GM23338 (cell line): ENCODE results near the gene BCL2.

Experiments
- CREB1 ChIP-seq: fragments of 250-450 bp; sonication (Bioruptor Pico); IDR thresholded peaks from 2 replicates; pipeline ENCODE4 v1.5.0; 2020; ENCODE audit warnings: low read depth, mild to moderate bottlenecking, moderate library complexity
- CTCF ChIP-seq, 2 experiments: fragments of 200-600 bp in 1 of 2; sonication (generic) in 1 of 2; conservative IDR thresholded peaks; 2 replicates each; pipeline versions ENCODE4 v1.5.1 to v1.6.1; 2016 to 2017; ENCODE audit warnings: antibody characterized with exemption in 2 of 2, low read depth in 2 of 2, mild to moderate bottlenecking in 2 of 2, moderate library complexity in 1 of 2
- ETS1 ChIP-seq: IDR thresholded peaks from 2 replicates; pipeline ENCODE4 v1.6.1; 2016; ENCODE audit warnings: antibody characterized with exemption
- EZH2 ChIP-seq: fragments of 200-600 bp; sonication (generic); IDR thresholded peaks from one replicate; pipeline ENCODE4 v1.8.0; 2017; ENCODE audit warnings: antibody characterized with exemption, mild to moderate bottlenecking, low read depth; ENCODE audit not compliant: unreplicated experiment
- JUNB ChIP-seq: IDR thresholded peaks from one replicate; pipeline ENCODE4 v1.6.1; 2016; ENCODE audit warnings: antibody characterized with exemption; ENCODE audit not compliant: unreplicated experiment
- POLR2AphosphoS5 ChIP-seq: IDR thresholded peaks from 2 replicates; pipeline ENCODE4 v1.6.1; 2016; ENCODE audit warnings: antibody characterized with exemption, low read depth
- REST ChIP-seq: IDR thresholded peaks from one replicate; pipeline ENCODE4 v1.6.1; 2018; ENCODE audit warnings: antibody characterized with exemption; ENCODE audit not compliant: unreplicated experiment

GRCh38 chr18:63112706-63113105 is 206.9 kb downstream of the BCL2 start:
- TF ChIP-seq CTCF (conservative IDR thresholded peaks at IDR 0.05; ENCODE audit: low read depth in 2 of 2): no peak
- no peak for TF ChIP-seq REST
- TF ChIP-seq EZH2: no peak
- no peak for TF ChIP-seq ETS1
- no peak for TF ChIP-seq POLR2AphosphoS5
- no peak for TF ChIP-seq JUNB
- no peak for TF ChIP-seq CREB1 (CRISPR knock-in tag)
